ENCODE results near the gene GH2. TPM values are rescaled to one million over a fixed set of nuclear protein-coding genes. Genes with fewer than 3 reads are reported as not detected.
A peak's percentile ranks its signal among the peaks of the same experiment; 100 is the strongest.

GH2 gene
- polyA plus RNA-seq, 1 donor from 2014 or later, result not detected

- no peaks in the 10 kb centered on the region for H3F3A ChIP-seq (ENCODE audit: insufficient read depth, low read length, poor library complexity, severe bottlenecking)
- H3K79me2 ChIP-seq (replicated peaks; ENCODE audit: insufficient read depth, low read length), result no peaks in the 10 kb centered on the region
- no peak overlapping the region for H2AFZ ChIP-seq (ENCODE audit: low read depth, low read length)
- no peak overlapping the region for H3K4me2 ChIP-seq (ENCODE audit: low read length)
- no peaks in the 10 kb centered on the region for H4K20me1 ChIP-seq (ENCODE audit: insufficient read depth)
- TF ChIP-seq EZH2 (IDR thresholded peaks at IDR 0.05; ENCODE audit: borderline replicate concordance, insufficient read depth, low read length, poor library complexity, severe bottlenecking), result no peak
- no peak for TF ChIP-seq POLR2AphosphoS5 (IDR thresholded peaks at IDR 0.05)
- no peak for TF ChIP-seq RAD21 (conservative IDR thresholded peaks at IDR 0.05)
- no peak for TF ChIP-seq SMC3 (conservative IDR thresholded peaks at IDR 0.05; ENCODE audit: poor library complexity)
- no peak for TF ChIP-seq TAF1 (IDR thresholded peaks at IDR 0.05; ENCODE audit: low read depth)
- TF ChIP-seq CTCF (IDR thresholded peaks at IDR 0.05; ENCODE audit: poor library complexity, severe bottlenecking), result no peak
- no peak for TF ChIP-seq EP300 (conservative IDR thresholded peaks at IDR 0.05; ENCODE audit: poor library complexity, severe bottlenecking)
- TF ChIP-seq REST (IDR thresholded peaks at IDR 0.05; ENCODE audit: borderline replicate concordance), result no peak
- no peak for TF ChIP-seq MXI1 (conservative IDR thresholded peaks at IDR 0.05; ENCODE audit: poor library complexity, severe bottlenecking)
- no peaks in the 10 kb centered on the region for H3K9me3 ChIP-seq (ENCODE audit: low read length)
- H3K4me3 ChIP-seq (ENCODE audit: low read length), result no peak overlapping the region
- H3K9ac ChIP-seq (ENCODE audit: low read length), result no peak overlapping the region
- no peaks in the 10 kb centered on the region for H3K9me2 ChIP-seq (ENCODE audit: insufficient read depth, low read length)
- H3K36me3 ChIP-seq (ENCODE audit: insufficient read depth, low read length), result no peaks in the 10 kb centered on the region
- H3K27ac ChIP-seq (ENCODE audit: low read length), result no peak overlapping the region
- no peaks in the 10 kb centered on the region for H3K27me3 ChIP-seq (ENCODE audit: insufficient read depth, low read depth, low read length)
These were observed 32.7 kb upstream of the GH2 start for GRCh38 chr17:63914471-63914870.

GRCh38 chr17:63911657-63912100, 29.9 kb upstream of the GH2 start:
- Histone ChIP-seq H3K27me3 (ENCODE audit: insufficient read depth, low read depth, low read length) (no peaks in the 10 kb centered on the region), H3K9me3 (ENCODE audit: low read length) (no peaks in the 10 kb centered on the region), H3K79me2 (replicated peaks; ENCODE audit: insufficient read depth, low read length) (no peaks in the 10 kb centered on the region), H3F3A (ENCODE audit: insufficient read depth, low read length, poor library complexity, severe bottlenecking) (no peaks in the 10 kb centered on the region), H2AFZ (ENCODE audit: low read depth, low read length) (no peak overlapping the region), H3K27ac (ENCODE audit: low read length) (no peak overlapping the region), H3K36me3 (ENCODE audit: insufficient read depth, low read length) (no peaks in the 10 kb centered on the region), H4K20me1 (ENCODE audit: insufficient read depth) (no peaks in the 10 kb centered on the region), H3K9ac (ENCODE audit: low read length) (no peak overlapping the region), H3K4me3 (ENCODE audit: low read length) (no peak overlapping the region), H3K9me2 (ENCODE audit: insufficient read depth, low read length) (no peaks in the 10 kb centered on the region), H3K4me2 (ENCODE audit: low read length) (no peak overlapping the region)
- TF ChIP-seq SMC3 (conservative IDR thresholded peaks at IDR 0.05; ENCODE audit: poor library complexity), result peak; percentile 54
- no peak for TF ChIP-seq EZH2 (IDR thresholded peaks at IDR 0.05; ENCODE audit: borderline replicate concordance, insufficient read depth, low read length, poor library complexity, severe bottlenecking)
- no peak for TF ChIP-seq POLR2AphosphoS5 (IDR thresholded peaks at IDR 0.05)
- peak; percentile 43 for TF ChIP-seq RAD21 (conservative IDR thresholded peaks at IDR 0.05)
- peak; percentile 62 for TF ChIP-seq CTCF (IDR thresholded peaks at IDR 0.05; ENCODE audit: poor library complexity, severe bottlenecking)

Measured in neural cell (in vitro differentiated cells).